Liver (tissue), 9 donors: Measurements from ENCODE around the gene MAP2K6. TPM values are rescaled to one million over a fixed set of nuclear protein-coding genes. Genes with fewer than 3 reads are reported as not detected.

Experiments
- DNase-seq: peaks from one replicate; pipeline ENCODE4 v3.0.0-alpha.2; 2017; ENCODE audit warnings: low spot score
- H3K27ac ChIP-seq, 2 donors: one replicate each; pipeline ENCODE4 v1.7.0; 2013; ENCODE audit warnings: inconsistent platforms in 2 of 2, low read length in 2 of 2, control low read depth in 1 of 2, low read depth in 1 of 2, mild to moderate bottlenecking in 1 of 2
- H3K27me3 ChIP-seq, 4 donors: one replicate each; pipeline versions ENCODE4 v1.6.1 to v1.7.0; 2013; ENCODE audit warnings: low read length in 3 of 4, inconsistent platforms in 1 of 4, mild to moderate bottlenecking in 1 of 4, moderate library complexity in 1 of 4; ENCODE audit not compliant: control insufficient read depth in 4 of 4, insufficient read depth in 4 of 4
- H3K36me3 ChIP-seq, 4 donors: one replicate each; pipeline versions ENCODE4 v1.6.1 to v1.7.0; 2013; ENCODE audit warnings: low read length in 3 of 4, mild to moderate bottlenecking in 3 of 4, low read depth in 1 of 4, moderate library complexity in 1 of 4; ENCODE audit not compliant: control insufficient read depth in 4 of 4, insufficient read depth in 3 of 4
- H3K4me1 ChIP-seq, 4 donors: one replicate each; pipeline versions ENCODE4 v1.6.1 to v1.7.0; 2013; ENCODE audit warnings: low read length in 3 of 4, mild to moderate bottlenecking in 3 of 4, moderate library complexity in 1 of 4; ENCODE audit not compliant: control insufficient read depth in 4 of 4, insufficient read depth in 4 of 4
- H3K4me3 ChIP-seq, 3 donors: one replicate each; pipeline versions ENCODE4 v1.6.1 to v1.7.0; 2013; ENCODE audit warnings: low read length in 3 of 3, control low read depth in 1 of 3, low read depth in 1 of 3, mild to moderate bottlenecking in 1 of 3
- H3K9ac ChIP-seq, 2 donors: one replicate each; pipeline ENCODE4 v1.7.0; 2013; ENCODE audit warnings: low read length in 2 of 2, mild to moderate bottlenecking in 2 of 2, moderate library complexity in 2 of 2, control low read depth in 1 of 2, low read depth in 1 of 2
- H3K9me3 ChIP-seq, 4 donors: one replicate each; pipeline versions ENCODE4 v1.6.1 to v1.7.0; 2013; ENCODE audit warnings: low read length in 3 of 4; ENCODE audit not compliant: control insufficient read depth in 4 of 4
- CTCF ChIP-seq: fragments of 150-350 bp; IDR thresholded peaks from 2 replicates; pipeline ENCODE4 v1.5.1; 2017; ENCODE audit warnings: improper control_type of control experiment, low read depth, low read length; ENCODE audit not compliant: missing input control
- EGR1 ChIP-seq, 2 donors: IDR thresholded peaks; 2 replicates each; pipeline ENCODE4 v1.6.1; 2016 to 2018; ENCODE audit warnings: antibody characterized with exemption in 2 of 2, low read depth in 2 of 2
- FOXA1 ChIP-seq: IDR thresholded peaks from 2 replicates; pipeline ENCODE4 v1.6.1; 2016; ENCODE audit warnings: antibody characterized with exemption
- FOXA2 ChIP-seq: IDR thresholded peaks from 2 replicates; pipeline ENCODE4 v1.6.1; 2016; ENCODE audit warnings: antibody characterized with exemption
- GABPA ChIP-seq, 2 donors: IDR thresholded peaks in 1 of 2; conservative IDR thresholded peaks in 1 of 2; 2 replicates each; pipeline ENCODE4 v1.6.1; 2016; ENCODE audit warnings: antibody characterized with exemption in 2 of 2, mild to moderate bottlenecking in 1 of 2, moderate library complexity in 1 of 2
- HNF4A ChIP-seq, 2 donors: conservative IDR thresholded peaks; 2 replicates each; pipeline ENCODE4 v1.6.1; 2016; ENCODE audit warnings: antibody characterized with exemption in 2 of 2, mild to moderate bottlenecking in 2 of 2
- HNF4G ChIP-seq: IDR thresholded peaks from 2 replicates; pipeline ENCODE4 v1.6.1; 2016; ENCODE audit warnings: antibody characterized with exemption
- JUND ChIP-seq, 2 donors: IDR thresholded peaks; 2 replicates each; pipeline ENCODE4 v1.6.1; 2016; ENCODE audit warnings: antibody characterized with exemption in 2 of 2
- RAD21 ChIP-seq, 2 donors: IDR thresholded peaks; 2 replicates each; pipeline ENCODE4 v1.6.1; 2016; ENCODE audit warnings: antibody characterized with exemption in 2 of 2, mild to moderate bottlenecking in 2 of 2
- REST ChIP-seq: IDR thresholded peaks from 2 replicates; pipeline ENCODE4 v1.6.1; 2016; ENCODE audit warnings: antibody characterized with exemption, mild to moderate bottlenecking
- SP1 ChIP-seq: IDR thresholded peaks from 2 replicates; pipeline ENCODE4 v1.6.1; 2018; ENCODE audit warnings: antibody characterized with exemption, mild to moderate bottlenecking
- TAF1 ChIP-seq: conservative IDR thresholded peaks from 2 replicates; pipeline ENCODE4 v1.6.1; 2016; ENCODE audit warnings: antibody characterized with exemption, mild to moderate bottlenecking
- YY1 ChIP-seq: IDR thresholded peaks from 2 replicates; pipeline ENCODE4 v1.6.1; 2016; ENCODE audit warnings: antibody characterized with exemption, mild to moderate bottlenecking
- ZBTB33 ChIP-seq: IDR thresholded peaks from 2 replicates; pipeline ENCODE4 v1.6.1; 2016; ENCODE audit warnings: antibody characterized with exemption
- WGBS: extraction: QIAGEN DNeasy Blood & Tissue Kit; methylation state at CpG from one replicate; pipeline ENCODE4 v1.1.7; 2013; 5-methylcytosine and 5-hydroxymethylcytosine counted together
- polyA plus RNA-seq, 2 donors: library from polyadenylated mRNA; stranded (reverse) in 1 of 2; unstranded in 1 of 2; fragments of 200-250 nt in 1 of 2; fragments of >200 nt in 1 of 2; fragmentation: Nextera tagmentation in 1 of 2; extraction: Ambion mirVana in 1 of 2; gene quantifications; one replicate each; pipeline versions ENCODE4 v1.2.1 to v1.2.3, GENCODE V29; 2013 to 2015
- total RNA-seq, 2 donors: library from RNA; depleted of rRNA; stranded (reverse); fragments of >200 nt; gene quantifications; one replicate each; pipeline ENCODE4 v1.2.3, GENCODE V29; 2014
- TF ChIP-seq, protein P1 (sequence below): IDR thresholded peaks from 2 replicates; pipeline ENCODE4 v1.6.1; 2016; ENCODE audit warnings: antibody characterized with exemption
- TF ChIP-seq, protein P2 (sequence below): IDR thresholded peaks from 2 replicates; pipeline ENCODE4 v1.6.1; 2016; ENCODE audit warnings: antibody characterized with exemption
- donor health status: healthy.
- donor health status: healthy.
- donor health status: healthy.
- donor health status: healthy.
- donor health status: healthy.

Gene MAP2K6
- total and polyA plus RNA-seq, 4 donors = 0.31 to 5.4 (median 2.6) TPM

DNA sequence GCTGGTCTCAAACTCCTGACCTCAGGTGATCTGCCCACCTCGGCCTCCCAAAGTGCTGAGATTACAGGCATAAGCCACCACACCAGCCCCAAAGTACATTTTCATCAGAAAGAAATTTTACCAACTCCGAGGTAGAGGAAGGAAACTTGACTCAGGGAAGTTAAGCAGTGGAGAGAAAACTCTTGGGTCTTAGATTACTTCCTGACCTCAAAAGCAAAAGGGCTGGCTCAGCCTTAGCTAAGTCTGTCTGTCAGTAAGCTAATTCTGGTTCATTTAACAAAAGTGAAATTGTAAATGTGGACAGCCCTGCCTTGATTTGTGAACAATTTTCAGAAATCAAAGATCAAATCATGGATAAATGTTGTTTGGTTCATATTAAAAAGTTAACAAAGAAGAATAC is 30.6 kb downstream of the MAP2K6 start:
- no peaks in the 10 kb centered on the region for H3K27me3 ChIP-seq
- no peak overlapping the region for H3K4me3 ChIP-seq
- no peak overlapping the region for H3K27ac ChIP-seq
- no peaks in the 10 kb centered on the region for H3K36me3 ChIP-seq
- H3K4me1 ChIP-seq = peaks cover 0 to 7% (median 5%) of the 10 kb centered on the region in 4 donors
- no peak for TF ChIP-seq TAF1
- no peak for TF ChIP-seq HNF4A (conservative IDR thresholded peaks at IDR 0.05)
- TF ChIP-seq SP1 = no peak
- TF ChIP-seq, protein P1, sequence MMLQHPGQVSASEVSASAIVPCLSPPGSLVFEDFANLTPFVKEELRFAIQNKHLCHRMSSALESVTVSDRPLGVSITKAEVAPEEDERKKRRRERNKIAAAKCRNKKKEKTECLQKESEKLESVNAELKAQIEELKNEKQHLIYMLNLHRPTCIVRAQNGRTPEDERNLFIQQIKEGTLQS = no peak
- no peak for TF ChIP-seq YY1
- TF ChIP-seq, protein P2, sequence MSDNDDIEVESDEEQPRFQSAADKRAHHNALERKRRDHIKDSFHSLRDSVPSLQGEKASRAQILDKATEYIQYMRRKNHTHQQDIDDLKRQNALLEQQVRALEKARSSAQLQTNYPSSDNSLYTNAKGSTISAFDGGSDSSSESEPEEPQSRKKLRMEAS = no peak
- no peak for TF ChIP-seq HNF4G
- TF ChIP-seq FOXA2 = no peak
- TF ChIP-seq REST = no peak
- TF ChIP-seq CTCF = no peak
- no peak for TF ChIP-seq RAD21 (IDR thresholded peaks at IDR 0.05)
- TF ChIP-seq FOXA1 = no peak
- no peak for TF ChIP-seq GABPA (IDR thresholded peaks at IDR 0.05 in 1 of 2, conservative IDR thresholded peaks at IDR 0.05 in 1 of 2)
- no peak for TF ChIP-seq EGR1 (IDR thresholded peaks at IDR 0.05; ENCODE audit: low read depth in 2 of 2)
- DNase-seq = no peak
- H3K9me3 ChIP-seq = no peaks in the 10 kb centered on the region
- no peak overlapping the region for H3K9ac ChIP-seq
- 76% methylated on average over 2 of the region's 2 CpGs for WGBS

DNA sequence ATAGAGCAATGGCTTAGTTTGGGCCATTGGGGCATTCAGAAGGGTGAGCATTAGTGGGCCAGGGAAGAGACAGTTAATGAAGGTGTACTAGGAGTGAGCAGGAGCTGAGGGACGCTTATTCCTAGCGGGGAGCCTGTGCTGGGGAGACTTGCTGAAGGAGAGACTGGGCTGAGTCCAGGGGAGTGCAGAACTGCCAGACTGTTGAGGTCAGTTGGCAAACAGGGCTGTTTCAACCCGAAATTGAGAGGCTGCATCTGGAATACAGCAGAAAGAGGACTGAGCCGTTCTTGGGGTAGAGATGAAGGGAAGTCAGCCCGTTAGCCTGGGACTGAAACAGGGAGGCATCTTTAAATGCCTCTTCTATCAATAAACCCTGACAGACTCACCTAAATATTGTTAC is 33.2 kb downstream of the MAP2K6 start:
- Histone ChIP-seq H3K27ac (no peak overlapping the region), H3K27me3 (no peaks in the 10 kb centered on the region), H3K9ac (no peak overlapping the region), H3K4me3 (no peak overlapping the region), H3K9me3 (no peaks in the 10 kb centered on the region), H3K4me1 (peaks cover 0 to 7% (median 5%) of the 10 kb centered on the region in 4 donors), H3K36me3 (no peaks in the 10 kb centered on the region)
- WGBS = 86% methylated on average over 5 of the region's 5 CpGs
- no peak for DNase-seq
- TF ChIP-seq FOXA1 = no peak
- no peak for TF ChIP-seq YY1
- TF ChIP-seq RAD21 (IDR thresholded peaks at IDR 0.05) = no peak
- no peak for TF ChIP-seq HNF4G
- TF ChIP-seq, protein P2 = no peak
- no peak for TF ChIP-seq JUND (IDR thresholded peaks at IDR 0.05)
- TF ChIP-seq, protein P1 = no peak
- no peak for TF ChIP-seq EGR1 (IDR thresholded peaks at IDR 0.05; ENCODE audit: low read depth in 2 of 2)
- no peak for TF ChIP-seq GABPA (IDR thresholded peaks at IDR 0.05 in 1 of 2, conservative IDR thresholded peaks at IDR 0.05 in 1 of 2)
- TF ChIP-seq ZBTB33 = no peak
- TF ChIP-seq REST = no peak
- no peak for TF ChIP-seq HNF4A (conservative IDR thresholded peaks at IDR 0.05)
- no peak for TF ChIP-seq FOXA2
